C4-2B (cell line): Measurements from ENCODE around the gene BMP7.

ENCODE experiments used
- CTCF ChIP-seq: fragments of 450-650 bp; conservative IDR thresholded peaks from 2 replicates; pipeline ENCODE4 v1.5.1; 2017; ENCODE audit warnings: mild to moderate bottlenecking
- ZFX ChIP-seq: fragments of 450-650 bp; IDR thresholded peaks from 2 replicates; pipeline ENCODE4 v1.6.1; 2017

DNA sequence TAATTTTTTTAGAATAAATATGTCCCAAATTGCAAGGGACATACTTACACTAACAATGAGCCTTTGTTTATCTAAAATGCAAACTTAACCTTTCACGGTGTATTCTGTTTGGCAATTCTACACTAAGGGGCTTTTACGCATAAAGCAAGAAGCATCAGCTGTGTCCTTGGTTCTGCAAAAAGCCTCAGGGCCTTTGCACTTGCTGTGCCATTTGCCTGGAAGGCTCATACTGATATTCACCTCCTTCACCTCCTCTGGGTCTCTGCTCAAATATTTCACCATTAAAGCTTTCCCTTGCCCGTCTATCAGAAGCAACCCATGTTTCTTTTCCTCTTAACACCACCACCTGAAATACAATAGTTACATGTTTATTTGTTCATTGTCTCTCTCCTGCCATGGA is 8.9 kb upstream of the BMP7 start:
- TF ChIP-seq CTCF = no peak
- TF ChIP-seq ZFX = no peak
